ENCODE results near the gene ALKBH5. TPM values are rescaled to one million over a fixed set of nuclear protein-coding genes. Genes with fewer than 3 reads are reported as not detected.

The ALKBH5 gene
- total RNA-seq, 2 experiments from 2014 or later, result 122 to 127 TPM

Other genes starting within 250 kb of the ALKBH5 start
- 10 to 100 TPM; 11.1 to 12.7 TPM for gene TOM1L2, start 211.4 kb upstream of the ALKBH5 start, total RNA-seq
- gene DRC3, start 211.0 kb upstream of the ALKBH5 start, total RNA-seq, result under 1 TPM; 0.34 to 0.52 TPM
- gene ATPAF2, start 144.7 kb upstream of the ALKBH5 start, total RNA-seq, result 10 to 100 TPM; 27.5 to 30.0 TPM
- gene GID4, start 144.4 kb upstream of the ALKBH5 start, total RNA-seq, result 1 to 10 TPM; 6.1 to 6.2 TPM
- 10 to 100 TPM; 37.7 to 39.3 TPM for gene DRG2, start 95.9 kb upstream of the ALKBH5 start, total RNA-seq
- gene MYO15A, start 75.1 kb upstream of the ALKBH5 start, total RNA-seq, result 1 to 10 TPM in 1 of 2 experiments, under 1 TPM in 1; 0.78 to 1.3 TPM
- gene LLGL1, start 41.8 kb downstream of the ALKBH5 start, total RNA-seq, result 10 to 100 TPM; 27.3 to 27.5 TPM
- gene FLII, start 74.9 kb downstream of the ALKBH5 start, total RNA-seq, result 100 to 1,000 TPM; 357 to 359 TPM
- 1 to 10 TPM; 6.5 to 6.8 TPM for gene MIEF2, start 76.8 kb downstream of the ALKBH5 start, total RNA-seq
- 10 to 100 TPM; 52.4 to 53.0 TPM for gene TOP3A, start 131.2 kb downstream of the ALKBH5 start, total RNA-seq
- 10 to 100 TPM; 11.1 to 11.3 TPM for gene SMCR8, start 131.5 kb downstream of the ALKBH5 start, total RNA-seq
- gene SHMT1, start 179.7 kb downstream of the ALKBH5 start, total RNA-seq, result 10 to 100 TPM; 49.2 to 49.9 TPM
- gene EVPLL, start 193.9 kb downstream of the ALKBH5 start, total RNA-seq, result not detected

All from activated CD4-positive, alpha-beta memory T cell treated with anti-CD3 and anti-CD28 coated beads for 36 hours (primary cell).